GM13977 (cell line): Measurements from ENCODE around the gene RASL11A.
"Not testable (repeated sequence)": the region's sequence is repeated elsewhere in the genome, so short reads cannot be mapped to it uniquely, and the experiment has no call there.

Experiments
- DNase-seq: peaks from one replicate; pipeline ENCODE4 v3.0.0; 2012; ENCODE audit warnings: low spot score
- in situ Hi-C: fragments of 300-500 bp; cut with MboI; formaldehyde crosslinking; loops from one replicate; pipeline ENCODE4 v1.12.0; 2022; ENCODE audit warnings: low sequenced_read_pairs, low pct_unique_long_range_greater_than_20kb, mixed read lengths, inconsistent platforms; ENCODE audit not compliant: unreplicated experiment
- TF ChIP-seq, protein P1 (sequence below): IDR thresholded peaks from 2 replicates; pipeline ENCODE4 v1.5.1; 2012; ENCODE audit warnings: mild to moderate bottlenecking, control low read depth; ENCODE audit not compliant: insufficient read depth; ENCODE audit errors: extremely low read depth, missing control alignments

The RASL11A gene

GRCh38 chr13:27283906-27284493, 13.4 kb downstream of the RASL11A start:
- in situ Hi-C loops: loop anchor here (10.0 kb wide), 1 partner anchor 309 kb away; no protein-coding TSS in a partner anchor
- TF ChIP-seq, protein P1, sequence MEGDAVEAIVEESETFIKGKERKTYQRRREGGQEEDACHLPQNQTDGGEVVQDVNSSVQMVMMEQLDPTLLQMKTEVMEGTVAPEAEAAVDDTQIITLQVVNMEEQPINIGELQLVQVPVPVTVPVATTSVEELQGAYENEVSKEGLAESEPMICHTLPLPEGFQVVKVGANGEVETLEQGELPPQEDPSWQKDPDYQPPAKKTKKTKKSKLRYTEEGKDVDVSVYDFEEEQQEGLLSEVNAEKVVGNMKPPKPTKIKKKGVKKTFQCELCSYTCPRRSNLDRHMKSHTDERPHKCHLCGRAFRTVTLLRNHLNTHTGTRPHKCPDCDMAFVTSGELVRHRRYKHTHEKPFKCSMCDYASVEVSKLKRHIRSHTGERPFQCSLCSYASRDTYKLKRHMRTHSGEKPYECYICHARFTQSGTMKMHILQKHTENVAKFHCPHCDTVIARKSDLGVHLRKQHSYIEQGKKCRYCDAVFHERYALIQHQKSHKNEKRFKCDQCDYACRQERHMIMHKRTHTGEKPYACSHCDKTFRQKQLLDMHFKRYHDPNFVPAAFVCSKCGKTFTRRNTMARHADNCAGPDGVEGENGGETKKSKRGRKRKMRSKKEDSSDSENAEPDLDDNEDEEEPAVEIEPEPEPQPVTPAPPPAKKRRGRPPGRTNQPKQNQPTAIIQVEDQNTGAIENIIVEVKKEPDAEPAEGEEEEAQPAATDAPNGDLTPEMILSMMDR: peak; percentile 52
- DNase-seq: no peak

DNA sequence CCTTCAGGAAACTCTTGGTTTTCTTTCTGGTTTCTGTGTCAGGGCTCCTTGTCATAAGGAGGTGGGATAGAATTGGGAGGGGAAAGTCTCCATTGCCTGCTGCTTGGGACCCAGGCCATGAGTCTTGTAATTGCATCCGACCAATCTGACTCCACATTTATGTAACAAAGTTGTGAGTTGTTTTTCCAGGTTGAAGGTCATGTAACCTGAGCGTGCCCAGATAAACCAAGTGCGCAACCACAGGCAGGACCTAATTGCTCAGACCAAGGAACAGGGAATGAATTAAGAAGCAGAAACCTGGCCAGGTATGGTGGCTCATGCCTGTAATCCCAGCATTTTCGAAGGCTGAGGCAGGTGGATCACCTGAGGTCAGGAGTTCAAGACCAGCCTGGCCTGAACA, 17.8 kb downstream of the RASL11A start:
- in situ Hi-C loops: loop anchor here (10.0 kb wide), 1 partner anchor 314 kb away; no protein-coding TSS in a partner anchor
- TF ChIP-seq, protein P1: no peak
- DNase-seq: no peak

- no peak for DNase-seq
- TF ChIP-seq, protein P1: no peak
- in situ Hi-C loops: loop anchor here (10.0 kb wide), 1 partner anchor 314 kb away; no protein-coding TSS in a partner anchor
Observed at GRCh38 chr13:27289011-27289665, 18.5 kb downstream of the RASL11A start.

- TF ChIP-seq, protein P1: no peak
- in situ Hi-C loops: no loop called here
- DNase-seq: no peak
Observed at GRCh38 chr13:27290715-27291114, 20.1 kb downstream of the RASL11A start.

DNA sequence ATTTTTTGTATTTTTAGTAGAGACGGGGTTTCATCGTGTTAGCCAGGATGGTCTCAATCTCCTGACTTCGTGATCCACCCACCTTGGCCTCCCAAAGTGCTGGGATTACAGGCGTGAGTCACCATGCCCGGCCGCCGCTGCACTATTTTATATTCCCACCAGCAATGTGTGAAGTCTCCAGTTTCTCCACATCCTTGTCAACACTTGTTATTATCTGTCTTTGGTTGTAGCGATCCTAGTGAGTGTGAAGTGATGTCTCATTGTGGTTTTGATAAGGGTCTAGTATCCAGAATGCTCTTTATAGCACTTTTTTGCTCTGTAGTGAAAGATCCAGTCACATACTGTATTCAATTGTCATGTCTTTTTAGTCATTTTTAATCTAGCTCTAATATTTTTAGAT, 21.3 kb downstream of the RASL11A start:
- in situ Hi-C loops, DNase-seq: not testable (repeated sequence)

GRCh38 chr13:27293076-27293691, 22.6 kb downstream of the RASL11A start:
- in situ Hi-C loops: no loop called here
- DNase-seq: no peak
- TF ChIP-seq, protein P1: no peak
